Liver (tissue), 9 donors: ENCODE data around the gene THSD7B. TPM values are rescaled to one million over a fixed set of nuclear protein-coding genes. Genes with fewer than 3 reads are reported as not detected.

ENCODE experiments used
- DNase-seq: peaks from one replicate; pipeline ENCODE4 v3.0.0-alpha.2; 2017; ENCODE audit warnings: low spot score
- H3K27ac ChIP-seq, 2 donors: one replicate each; pipeline ENCODE4 v1.7.0; 2013; ENCODE audit warnings: inconsistent platforms in 2 of 2, low read length in 2 of 2, control low read depth in 1 of 2, low read depth in 1 of 2, mild to moderate bottlenecking in 1 of 2
- H3K27me3 ChIP-seq, 4 donors: one replicate each; pipeline versions ENCODE4 v1.6.1 to v1.7.0; 2013; ENCODE audit warnings: low read length in 3 of 4, inconsistent platforms in 1 of 4, mild to moderate bottlenecking in 1 of 4, moderate library complexity in 1 of 4; ENCODE audit not compliant: control insufficient read depth in 4 of 4, insufficient read depth in 4 of 4
- H3K36me3 ChIP-seq, 4 donors: one replicate each; pipeline versions ENCODE4 v1.6.1 to v1.7.0; 2013; ENCODE audit warnings: low read length in 3 of 4, mild to moderate bottlenecking in 3 of 4, low read depth in 1 of 4, moderate library complexity in 1 of 4; ENCODE audit not compliant: control insufficient read depth in 4 of 4, insufficient read depth in 3 of 4
- H3K4me1 ChIP-seq, 4 donors: one replicate each; pipeline versions ENCODE4 v1.6.1 to v1.7.0; 2013; ENCODE audit warnings: low read length in 3 of 4, mild to moderate bottlenecking in 3 of 4, moderate library complexity in 1 of 4; ENCODE audit not compliant: control insufficient read depth in 4 of 4, insufficient read depth in 4 of 4
- H3K4me3 ChIP-seq, 3 donors: one replicate each; pipeline versions ENCODE4 v1.6.1 to v1.7.0; 2013; ENCODE audit warnings: low read length in 3 of 3, control low read depth in 1 of 3, low read depth in 1 of 3, mild to moderate bottlenecking in 1 of 3
- H3K9ac ChIP-seq, 2 donors: one replicate each; pipeline ENCODE4 v1.7.0; 2013; ENCODE audit warnings: low read length in 2 of 2, mild to moderate bottlenecking in 2 of 2, moderate library complexity in 2 of 2, control low read depth in 1 of 2, low read depth in 1 of 2
- H3K9me3 ChIP-seq, 4 donors: one replicate each; pipeline versions ENCODE4 v1.6.1 to v1.7.0; 2013; ENCODE audit warnings: low read length in 3 of 4; ENCODE audit not compliant: control insufficient read depth in 4 of 4
- ATF3 ChIP-seq: IDR thresholded peaks from 2 replicates; pipeline ENCODE4 v1.6.1; 2016; ENCODE audit warnings: antibody characterized with exemption
- CTCF ChIP-seq: fragments of 150-350 bp; IDR thresholded peaks from 2 replicates; pipeline ENCODE4 v1.5.1; 2017; ENCODE audit warnings: improper control_type of control experiment, low read depth, low read length; ENCODE audit not compliant: missing input control
- EGR1 ChIP-seq, 2 donors: IDR thresholded peaks; 2 replicates each; pipeline ENCODE4 v1.6.1; 2016 to 2018; ENCODE audit warnings: antibody characterized with exemption in 2 of 2, low read depth in 2 of 2
- FOXA1 ChIP-seq: IDR thresholded peaks from 2 replicates; pipeline ENCODE4 v1.6.1; 2016; ENCODE audit warnings: antibody characterized with exemption
- FOXA2 ChIP-seq: IDR thresholded peaks from 2 replicates; pipeline ENCODE4 v1.6.1; 2016; ENCODE audit warnings: antibody characterized with exemption
- GABPA ChIP-seq, 2 donors: IDR thresholded peaks in 1 of 2; conservative IDR thresholded peaks in 1 of 2; 2 replicates each; pipeline ENCODE4 v1.6.1; 2016; ENCODE audit warnings: antibody characterized with exemption in 2 of 2, mild to moderate bottlenecking in 1 of 2, moderate library complexity in 1 of 2
- HNF4G ChIP-seq: IDR thresholded peaks from 2 replicates; pipeline ENCODE4 v1.6.1; 2016; ENCODE audit warnings: antibody characterized with exemption
- JUND ChIP-seq, 2 donors: IDR thresholded peaks; 2 replicates each; pipeline ENCODE4 v1.6.1; 2016; ENCODE audit warnings: antibody characterized with exemption in 2 of 2
- MAX ChIP-seq: IDR thresholded peaks from 2 replicates; pipeline ENCODE4 v1.6.1; 2016; ENCODE audit warnings: antibody characterized with exemption
- NR2F2 ChIP-seq: IDR thresholded peaks from 2 replicates; pipeline ENCODE4 v1.6.1; 2016; ENCODE audit warnings: antibody characterized with exemption
- RAD21 ChIP-seq, 2 donors: IDR thresholded peaks; 2 replicates each; pipeline ENCODE4 v1.6.1; 2016; ENCODE audit warnings: antibody characterized with exemption in 2 of 2, mild to moderate bottlenecking in 2 of 2
- REST ChIP-seq: IDR thresholded peaks from 2 replicates; pipeline ENCODE4 v1.6.1; 2016; ENCODE audit warnings: antibody characterized with exemption, mild to moderate bottlenecking
- RXRA ChIP-seq, 2 donors: IDR thresholded peaks; 2 replicates each; pipeline ENCODE4 v1.6.1; 2017 to 2018; ENCODE audit warnings: antibody characterized with exemption in 2 of 2, mild to moderate bottlenecking in 1 of 2
- SP1 ChIP-seq: IDR thresholded peaks from 2 replicates; pipeline ENCODE4 v1.6.1; 2018; ENCODE audit warnings: antibody characterized with exemption, mild to moderate bottlenecking
- TAF1 ChIP-seq: conservative IDR thresholded peaks from 2 replicates; pipeline ENCODE4 v1.6.1; 2016; ENCODE audit warnings: antibody characterized with exemption, mild to moderate bottlenecking
- YY1 ChIP-seq: IDR thresholded peaks from 2 replicates; pipeline ENCODE4 v1.6.1; 2016; ENCODE audit warnings: antibody characterized with exemption, mild to moderate bottlenecking
- ZBTB33 ChIP-seq: IDR thresholded peaks from 2 replicates; pipeline ENCODE4 v1.6.1; 2016; ENCODE audit warnings: antibody characterized with exemption
- WGBS: extraction: QIAGEN DNeasy Blood & Tissue Kit; methylation state at CpG from one replicate; pipeline ENCODE4 v1.1.7; 2013; 5-methylcytosine and 5-hydroxymethylcytosine counted together
- polyA plus RNA-seq, 2 donors: library from polyadenylated mRNA; stranded (reverse) in 1 of 2; unstranded in 1 of 2; fragments of 200-250 nt in 1 of 2; fragments of >200 nt in 1 of 2; fragmentation: Nextera tagmentation in 1 of 2; extraction: Ambion mirVana in 1 of 2; gene quantifications; one replicate each; pipeline versions ENCODE4 v1.2.1 to v1.2.3, GENCODE V29; 2013 to 2015
- total RNA-seq, 2 donors: library from RNA; depleted of rRNA; stranded (reverse); fragments of >200 nt; gene quantifications; one replicate each; pipeline ENCODE4 v1.2.3, GENCODE V29; 2014
- donor health status: healthy.
- donor health status: healthy.
- donor health status: healthy.
- donor health status: healthy.
- donor health status: healthy.

THSD7B gene
- total and polyA plus RNA-seq, 4 donors: 0.01 to 0.75 (median 0.42) TPM; not detected in 1

- no peak overlapping the region for H3K27ac ChIP-seq
- WGBS: 82% methylated on average over 2 of the region's 2 CpGs
- TF ChIP-seq CTCF: no peak
- no peak for TF ChIP-seq REST
- no peak for TF ChIP-seq RXRA (IDR thresholded peaks at IDR 0.05)
- TF ChIP-seq MAX: no peak
- TF ChIP-seq NR2F2: no peak
- no peak for TF ChIP-seq GABPA (IDR thresholded peaks at IDR 0.05 in 1 of 2, conservative IDR thresholded peaks at IDR 0.05 in 1 of 2)
- TF ChIP-seq EGR1 (IDR thresholded peaks at IDR 0.05; ENCODE audit: low read depth in 2 of 2): no peak
- TF ChIP-seq RAD21 (IDR thresholded peaks at IDR 0.05): no peak
- no peak for TF ChIP-seq YY1
- TF ChIP-seq ZBTB33: no peak
- no peak for TF ChIP-seq FOXA2
- TF ChIP-seq SP1: no peak
- no peak for TF ChIP-seq TAF1
- TF ChIP-seq ATF3: no peak
- no peak for TF ChIP-seq HNF4G
- no peak for TF ChIP-seq JUND (IDR thresholded peaks at IDR 0.05)
- TF ChIP-seq FOXA1: no peak
These were observed 756.6 kb downstream of the THSD7B start for GRCh38 chr2:137521653-137522619.

More at GRCh38 chr2:137521653-137522619, 756.6 kb downstream of the THSD7B start:
- Histone ChIP-seq H3K4me1 (no peaks in the 10 kb centered on the region), H3K36me3 (no peaks in the 10 kb centered on the region), H3K4me3 (no peak overlapping the region), H3K9me3 (no peaks in the 10 kb centered on the region), H3K9ac (no peak overlapping the region), H3K27me3 (no peaks in the 10 kb centered on the region)
- no peak for DNase-seq
